ENCODE data around the gene WDR64. TPM values are rescaled to one million over a fixed set of nuclear protein-coding genes. Genes with fewer than 3 reads are reported as not detected.

Gene WDR64
- total RNA-seq, 1 experiment from 2014 or later, result not detected

GRCh38 chr1:241738284-241739078 lies 86.4 kb downstream of the WDR64 start:
- DNase-seq (ENCODE audit: low read depth), result no peak

GRCh38 chr1:241742084-241742483 lies 90.0 kb downstream of the WDR64 start:
- no peak for DNase-seq (ENCODE audit: low read depth)

- DNase-seq (ENCODE audit: low read depth), result no peak
Measured at GRCh38 chr1:241744591-241744990, 92.5 kb downstream of the WDR64 start.

GRCh38 chr1:241747992-241748391 lies 95.9 kb downstream of the WDR64 start:
- no peak for DNase-seq (ENCODE audit: low read depth)

GRCh38 chr1:241749041-241749944 lies 97.2 kb downstream of the WDR64 start:
- DNase-seq (ENCODE audit: low read depth), result peak; percentile 66

- peak; percentile 63 for DNase-seq (ENCODE audit: low read depth)
Measured at GRCh38 chr1:241749945-241750695, 98.0 kb downstream of the WDR64 start.

GRCh38 chr1:241751524-241751923 lies 99.4 kb downstream of the WDR64 start:
- DNase-seq (ENCODE audit: low read depth), result no peak

GRCh38 chr1:241762713-241763339 lies 110.7 kb downstream of the WDR64 start:
- DNase-seq (ENCODE audit: low read depth), result no peak

GRCh38 chr1:241765390-241765789 lies 113.3 kb downstream of the WDR64 start:
- DNase-seq (ENCODE audit: low read depth), result no peak

GRCh38 chr1:241767737-241768136 lies 115.7 kb downstream of the WDR64 start:
- no peak for DNase-seq (ENCODE audit: low read depth)

GRCh38 chr1:241770115-241770514 lies 118.0 kb downstream of the WDR64 start:
- DNase-seq (ENCODE audit: low read depth), result no peak

GRCh38 chr1:241771117-241771516 lies 119.0 kb downstream of the WDR64 start:
- no peak for DNase-seq (ENCODE audit: low read depth)

GRCh38 chr1:241772932-241773500 lies 120.9 kb downstream of the WDR64 start:
- no peak for DNase-seq (ENCODE audit: low read depth)

- peak; percentile 5 for DNase-seq (ENCODE audit: low read depth)
Measured at GRCh38 chr1:241773991-241774390, 121.9 kb downstream of the WDR64 start.

- no peak for DNase-seq (ENCODE audit: low read depth)
Measured at GRCh38 chr1:241775021-241775420, 122.9 kb downstream of the WDR64 start.

- DNase-seq (ENCODE audit: low read depth), result peak; percentile 20
Measured at GRCh38 chr1:241776911-241777310, 124.8 kb downstream of the WDR64 start.

- DNase-seq (ENCODE audit: low read depth), result no peak
Measured at GRCh38 chr1:241778117-241778516, 126.0 kb downstream of the WDR64 start.

GRCh38 chr1:241779897-241780296 lies 127.8 kb downstream of the WDR64 start:
- DNase-seq (ENCODE audit: low read depth), result no peak

GRCh38 chr1:241782396-241782795 lies 130.3 kb downstream of the WDR64 start:
- DNase-seq (ENCODE audit: low read depth), result peak; percentile 5

GRCh38 chr1:241787691-241788090 lies 135.6 kb downstream of the WDR64 start:
- no peak for DNase-seq (ENCODE audit: low read depth)

- no peak for DNase-seq (ENCODE audit: low read depth)
Measured at GRCh38 chr1:241789061-241789460, 137.0 kb downstream of the WDR64 start.

Measured in M059J (cell line).